ENCODE measurements around the gene CRYM.

CRYM gene

DNA sequence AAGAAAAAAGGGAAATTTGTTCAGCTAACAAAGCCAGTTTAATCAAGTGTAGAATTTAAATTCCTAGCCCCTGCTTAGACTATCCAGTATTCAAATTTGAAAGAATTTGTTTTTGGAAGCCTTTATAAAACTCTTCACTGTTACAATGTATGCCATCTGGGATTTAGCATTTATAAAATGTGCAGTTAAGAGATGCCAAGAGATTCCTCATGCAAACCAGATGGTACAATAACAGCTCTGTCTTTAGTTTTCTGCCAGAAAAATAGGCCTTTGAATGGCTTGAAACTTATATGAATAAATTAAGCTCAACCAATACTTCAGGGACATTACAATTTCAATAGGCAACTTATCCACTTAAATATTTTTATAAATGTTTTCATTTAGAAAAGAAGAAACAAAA is 51.3 kb downstream of the CRYM start:
- no peak overlapping the region for H4K91ac ChIP-seq (ENCODE audit: low read length)
- H2BK12ac ChIP-seq (ENCODE audit: low read length in 2 of 2), result no peak overlapping the region
- no peak overlapping the region for H3K4me3 ChIP-seq (ENCODE audit: insufficient read depth in 1 of 2, low read depth in 1 of 2, low read length in 2 of 2)
- H3K18ac ChIP-seq (ENCODE audit: low read depth in 1 of 2, low read length in 2 of 2), result no peak overlapping the region
- no peak overlapping the region for H2BK120ac ChIP-seq (ENCODE audit: low read depth, low read length)
- H3K4me2 ChIP-seq (ENCODE audit: low read length, poor library complexity, severe bottlenecking), result no peak overlapping the region
- no peak overlapping the region for H2BK5ac ChIP-seq (ENCODE audit: low read depth, low read length, poor library complexity, severe bottlenecking)
- H3K4me1 ChIP-seq (ENCODE audit: control insufficient read depth, insufficient read depth, low read depth, low read length), result no peaks in the 10 kb centered on the region
- peaks cover 4 to 31% of the 10 kb centered on the region in 2 experiments for H3K27me3 ChIP-seq (ENCODE audit: control insufficient read depth in 1 of 2, insufficient read depth in 1 of 2, low read length in 2 of 2)
- no peak overlapping the region for H3K27ac ChIP-seq (ENCODE audit: low read length, poor library complexity, severe bottlenecking)
- no peak overlapping the region for H3K9ac ChIP-seq (ENCODE audit: low read length)
- no peaks in the 10 kb centered on the region for H3K79me1 ChIP-seq (replicated peaks; ENCODE audit: low read length, poor library complexity, severe bottlenecking)
- no peaks in the 10 kb centered on the region for H3K36me3 ChIP-seq (ENCODE audit: control insufficient read depth in 1 of 2, insufficient read depth in 2 of 2, low read depth in 1 of 2, low read length in 2 of 2)
- DNase-seq, result no peak
- no peak overlapping the region for H3K14ac ChIP-seq (ENCODE audit: low read length in 2 of 2)
- no peak overlapping the region for H3K4ac ChIP-seq (ENCODE audit: low read depth in 1 of 2, low read length in 2 of 2)
- no peaks in the 10 kb centered on the region for H3K9me3 ChIP-seq (ENCODE audit: control insufficient read depth, low read length)
- no peak overlapping the region for H2AFZ ChIP-seq (ENCODE audit: low read depth, low read length)
- no peak overlapping the region for H4K8ac ChIP-seq (ENCODE audit: low read length)
- H3K23ac ChIP-seq (ENCODE audit: low read length in 2 of 2), result no peak overlapping the region
- H2BK15ac ChIP-seq (ENCODE audit: low read depth, poor library complexity, severe bottlenecking), result no peak overlapping the region
- no peak overlapping the region for H2AK5ac ChIP-seq (ENCODE audit: low read length, severe bottlenecking)

DNA sequence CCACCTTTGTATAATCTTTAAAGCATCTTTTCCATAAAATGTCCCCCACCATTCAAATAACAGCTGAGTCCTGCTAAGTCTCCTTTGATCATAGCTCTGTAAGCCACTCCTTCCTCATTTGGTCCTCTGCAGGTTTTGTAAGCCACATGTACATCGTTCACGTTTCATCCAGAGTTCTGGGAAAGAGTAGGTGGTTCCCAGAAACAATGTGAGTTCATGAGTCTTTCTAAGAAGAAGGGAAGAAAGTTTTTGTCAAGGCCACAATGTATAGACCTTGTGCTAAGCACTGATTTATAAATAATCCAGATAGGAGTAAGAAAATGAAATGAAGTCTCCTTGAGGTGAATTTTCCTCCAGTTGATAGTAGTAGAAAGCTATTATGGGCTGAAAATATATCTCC is 53.3 kb downstream of the CRYM start:
- H3K4ac ChIP-seq (ENCODE audit: low read depth in 1 of 2, low read length in 2 of 2), result no peak overlapping the region
- H4K8ac ChIP-seq (ENCODE audit: low read length), result no peak overlapping the region
- peaks cover 4 to 33% of the 10 kb centered on the region in 2 experiments for H3K27me3 ChIP-seq (ENCODE audit: control insufficient read depth in 1 of 2, insufficient read depth in 1 of 2, low read length in 2 of 2)
- no peak overlapping the region for H3K9ac ChIP-seq (ENCODE audit: low read length)
- H4K91ac ChIP-seq (ENCODE audit: low read length), result no peak overlapping the region
- H3K4me3 ChIP-seq (ENCODE audit: insufficient read depth in 1 of 2, low read depth in 1 of 2, low read length in 2 of 2), result no peak overlapping the region
- peaks cover 3% of the 10 kb centered on the region for H3K9me3 ChIP-seq (ENCODE audit: control insufficient read depth, low read length)
- H2BK15ac ChIP-seq (ENCODE audit: low read depth, poor library complexity, severe bottlenecking), result no peak overlapping the region
- H3K14ac ChIP-seq (ENCODE audit: low read length in 2 of 2), result no peak overlapping the region
- 95% methylated on average over 2 of the region's 2 CpGs for WGBS
- no peaks in the 10 kb centered on the region for H3K79me1 ChIP-seq (replicated peaks; ENCODE audit: low read length, poor library complexity, severe bottlenecking)
- no peak overlapping the region for H2BK120ac ChIP-seq (ENCODE audit: low read depth, low read length)
- no peak overlapping the region for H2BK12ac ChIP-seq (ENCODE audit: low read length in 2 of 2)
- H3K18ac ChIP-seq (ENCODE audit: low read depth in 1 of 2, low read length in 2 of 2), result no peak overlapping the region
- no peaks in the 10 kb centered on the region for H3K4me1 ChIP-seq (ENCODE audit: control insufficient read depth, insufficient read depth, low read depth, low read length)
- no peaks in the 10 kb centered on the region for H3K36me3 ChIP-seq (ENCODE audit: control insufficient read depth in 1 of 2, insufficient read depth in 2 of 2, low read depth in 1 of 2, low read length in 2 of 2)
- no peak overlapping the region for H2AFZ ChIP-seq (ENCODE audit: low read depth, low read length)
- no peak overlapping the region for H3K4me2 ChIP-seq (ENCODE audit: low read length, poor library complexity, severe bottlenecking)
- H2AK5ac ChIP-seq (ENCODE audit: low read length, severe bottlenecking), result no peak overlapping the region
- no peak overlapping the region for H3K23ac ChIP-seq (ENCODE audit: low read length in 2 of 2)
- no peak overlapping the region for H2BK5ac ChIP-seq (ENCODE audit: low read depth, low read length, poor library complexity, severe bottlenecking)
- no peak overlapping the region for H3K27ac ChIP-seq (ENCODE audit: low read length, poor library complexity, severe bottlenecking)
- no peak for DNase-seq

DNA sequence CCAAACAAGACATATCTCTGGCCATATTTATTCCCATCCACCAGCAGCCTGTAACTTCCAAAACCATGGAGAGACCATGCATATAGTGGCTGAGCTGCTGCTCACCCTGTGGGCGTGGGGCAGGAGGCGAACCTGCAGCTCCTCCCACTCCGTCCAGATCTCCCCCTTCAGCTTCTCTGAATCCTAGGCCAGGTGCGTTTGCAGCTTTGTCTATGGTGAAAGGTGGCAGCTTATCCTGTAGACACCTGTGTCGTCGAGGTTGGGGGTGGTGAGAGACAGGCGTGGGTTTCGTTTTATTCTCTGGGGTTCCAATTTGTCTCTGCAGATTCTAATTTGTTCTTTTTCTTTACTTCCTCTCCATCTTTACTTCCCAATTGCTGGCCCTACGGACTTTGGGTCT is 54.3 kb downstream of the CRYM start:
- Histone ChIP-seq H3K4ac (ENCODE audit: low read depth in 1 of 2, low read length in 2 of 2) (no peak overlapping the region), H3K14ac (ENCODE audit: low read length in 2 of 2) (no peak overlapping the region), H3K4me3 (ENCODE audit: insufficient read depth in 1 of 2, low read depth in 1 of 2, low read length in 2 of 2) (no peak overlapping the region), H3K18ac (ENCODE audit: low read depth in 1 of 2, low read length in 2 of 2) (no peak overlapping the region), H3K36me3 (ENCODE audit: control insufficient read depth in 1 of 2, insufficient read depth in 2 of 2, low read depth in 1 of 2, low read length in 2 of 2) (no peaks in the 10 kb centered on the region), H4K91ac (ENCODE audit: low read length) (no peak overlapping the region), H2BK5ac (ENCODE audit: low read depth, low read length, poor library complexity, severe bottlenecking) (no peak overlapping the region), H2AFZ (ENCODE audit: low read depth, low read length) (no peak overlapping the region), H2BK120ac (ENCODE audit: low read depth, low read length) (no peak overlapping the region), H3K9me3 (ENCODE audit: control insufficient read depth, low read length) (peaks cover 3% of the 10 kb centered on the region), H2AK5ac (ENCODE audit: low read length, severe bottlenecking) (no peak overlapping the region), H3K4me2 (ENCODE audit: low read length, poor library complexity, severe bottlenecking) (no peak overlapping the region), H3K23ac (ENCODE audit: low read length in 2 of 2) (no peak overlapping the region), H4K8ac (ENCODE audit: low read length) (no peak overlapping the region), H3K4me1 (ENCODE audit: control insufficient read depth, insufficient read depth, low read depth, low read length) (no peaks in the 10 kb centered on the region), H2BK15ac (ENCODE audit: low read depth, poor library complexity, severe bottlenecking) (no peak overlapping the region), H3K27me3 (ENCODE audit: control insufficient read depth in 1 of 2, insufficient read depth in 1 of 2, low read length in 2 of 2) (peaks cover 4 to 38% of the 10 kb centered on the region in 2 experiments), H3K9ac (ENCODE audit: low read length) (no peak overlapping the region), H3K79me1 (replicated peaks; ENCODE audit: low read length, poor library complexity, severe bottlenecking) (no peaks in the 10 kb centered on the region), H2BK12ac (ENCODE audit: low read length in 2 of 2) (no peak overlapping the region), H3K27ac (ENCODE audit: low read length, poor library complexity, severe bottlenecking) (no peak overlapping the region)
- no peak for DNase-seq
- 86% methylated on average over 3 of the region's 9 CpGs for WGBS

DNA sequence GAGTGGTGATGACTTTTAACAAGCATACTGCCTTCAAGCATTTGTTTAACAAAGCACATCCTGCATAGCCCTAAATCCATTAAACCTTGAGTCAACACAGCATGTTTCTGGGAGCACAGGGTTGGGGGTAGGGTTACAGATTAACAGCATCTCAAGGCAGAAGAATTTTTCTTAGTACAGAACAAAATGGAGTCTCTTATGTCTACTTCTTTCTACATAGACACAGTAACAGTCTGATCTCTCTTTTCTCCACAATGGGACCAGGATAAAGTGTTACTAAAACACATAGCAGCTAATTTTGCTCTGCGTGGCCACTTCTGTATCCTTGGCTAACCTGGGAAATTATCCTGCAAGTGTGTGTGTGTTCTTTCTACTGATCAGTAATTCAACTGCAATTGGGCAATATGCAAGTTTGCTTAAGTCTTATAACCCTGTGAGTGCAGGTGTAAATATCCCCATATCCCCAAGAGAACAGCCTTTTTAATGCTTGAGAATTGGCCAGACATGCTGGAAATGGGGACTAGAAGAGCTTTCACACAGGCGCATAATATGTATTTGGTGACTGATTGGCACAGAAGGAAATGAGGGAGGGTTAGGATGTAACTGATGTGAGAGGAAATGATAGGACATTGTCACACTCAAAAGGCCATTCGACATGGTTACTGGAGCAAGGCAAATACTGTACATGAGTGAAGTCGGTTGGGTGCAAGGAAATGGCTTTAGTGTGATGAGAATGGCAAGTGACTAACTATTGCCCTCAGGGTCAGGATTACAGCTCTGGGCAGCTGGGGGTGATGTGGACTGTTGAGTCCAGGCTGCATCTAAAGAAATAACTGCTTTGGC is 55.4 kb downstream of the CRYM start:
- no peak for DNase-seq
- peaks cover 3% of the 10 kb centered on the region for H3K9me3 ChIP-seq (ENCODE audit: control insufficient read depth, low read length)
- H3K18ac ChIP-seq (ENCODE audit: low read depth in 1 of 2, low read length in 2 of 2), result no peak overlapping the region
- H2AFZ ChIP-seq (ENCODE audit: low read depth, low read length), result no peak overlapping the region
- no peak overlapping the region for H3K4ac ChIP-seq (ENCODE audit: low read depth in 1 of 2, low read length in 2 of 2)
- H3K23ac ChIP-seq (ENCODE audit: low read length in 2 of 2), result no peak overlapping the region
- no peak overlapping the region for H4K91ac ChIP-seq (ENCODE audit: low read length)
- no peak overlapping the region for H2AK5ac ChIP-seq (ENCODE audit: low read length, severe bottlenecking)
- no peak overlapping the region for H4K8ac ChIP-seq (ENCODE audit: low read length)
- peaks cover 0 to 36% of the 10 kb centered on the region in 2 experiments for H3K27me3 ChIP-seq (ENCODE audit: control insufficient read depth in 1 of 2, insufficient read depth in 1 of 2, low read length in 2 of 2)
- peak overlapping the region; percentile 47 for H3K27ac ChIP-seq (ENCODE audit: low read length, poor library complexity, severe bottlenecking)
- H3K4me2 ChIP-seq (ENCODE audit: low read length, poor library complexity, severe bottlenecking), result no peak overlapping the region
- no peak overlapping the region for H3K9ac ChIP-seq (ENCODE audit: low read length)
- H3K36me3 ChIP-seq (ENCODE audit: control insufficient read depth in 1 of 2, insufficient read depth in 2 of 2, low read depth in 1 of 2, low read length in 2 of 2), result no peaks in the 10 kb centered on the region
- no peak overlapping the region for H2BK120ac ChIP-seq (ENCODE audit: low read depth, low read length)
- no peak overlapping the region for H2BK12ac ChIP-seq (ENCODE audit: low read length in 2 of 2)
- H3K14ac ChIP-seq (ENCODE audit: low read length in 2 of 2), result no peak overlapping the region
- H3K79me1 ChIP-seq (replicated peaks; ENCODE audit: low read length, poor library complexity, severe bottlenecking), result no peaks in the 10 kb centered on the region
- no peak overlapping the region for H2BK5ac ChIP-seq (ENCODE audit: low read depth, low read length, poor library complexity, severe bottlenecking)
- no peak overlapping the region for H3K4me3 ChIP-seq (ENCODE audit: insufficient read depth in 1 of 2, low read depth in 1 of 2, low read length in 2 of 2)
- WGBS, result 71% methylated on average over 4 of the region's 4 CpGs
- H2BK15ac ChIP-seq (ENCODE audit: low read depth, poor library complexity, severe bottlenecking), result no peak overlapping the region
- no peaks in the 10 kb centered on the region for H3K4me1 ChIP-seq (ENCODE audit: control insufficient read depth, insufficient read depth, low read depth, low read length)
